Measurements from ENCODE around the gene CEP152.

GRCh38 chr15:48696627-48697312 is 114.1 kb downstream of the CEP152 start:
- TF ChIP-seq BHLHE40 (IDR thresholded peaks at IDR 0.05; ENCODE audit: borderline replicate concordance): no peak
- no peak for TF ChIP-seq ELF4 (IDR thresholded peaks at IDR 0.05)
- TF ChIP-seq CTBP1 (IDR thresholded peaks at IDR 0.05; ENCODE audit: borderline replicate concordance): no peak
